Liver (tissue), 9 donors: ENCODE data around the gene OSTN. TPM values are rescaled to one million over a fixed set of nuclear protein-coding genes. Genes with fewer than 3 reads are reported as not detected.

Experiments
- DNase-seq: peaks from one replicate; pipeline ENCODE4 v3.0.0-alpha.2; 2017; ENCODE audit warnings: low spot score
- H3K27ac ChIP-seq, 2 donors: one replicate each; pipeline ENCODE4 v1.7.0; 2013; ENCODE audit warnings: inconsistent platforms in 2 of 2, low read length in 2 of 2, control low read depth in 1 of 2, low read depth in 1 of 2, mild to moderate bottlenecking in 1 of 2
- H3K27me3 ChIP-seq, 4 donors: one replicate each; pipeline versions ENCODE4 v1.6.1 to v1.7.0; 2013; ENCODE audit warnings: low read length in 3 of 4, inconsistent platforms in 1 of 4, mild to moderate bottlenecking in 1 of 4, moderate library complexity in 1 of 4; ENCODE audit not compliant: control insufficient read depth in 4 of 4, insufficient read depth in 4 of 4
- H3K36me3 ChIP-seq, 4 donors: one replicate each; pipeline versions ENCODE4 v1.6.1 to v1.7.0; 2013; ENCODE audit warnings: low read length in 3 of 4, mild to moderate bottlenecking in 3 of 4, low read depth in 1 of 4, moderate library complexity in 1 of 4; ENCODE audit not compliant: control insufficient read depth in 4 of 4, insufficient read depth in 3 of 4
- H3K4me1 ChIP-seq, 4 donors: one replicate each; pipeline versions ENCODE4 v1.6.1 to v1.7.0; 2013; ENCODE audit warnings: low read length in 3 of 4, mild to moderate bottlenecking in 3 of 4, moderate library complexity in 1 of 4; ENCODE audit not compliant: control insufficient read depth in 4 of 4, insufficient read depth in 4 of 4
- H3K4me3 ChIP-seq, 3 donors: one replicate each; pipeline versions ENCODE4 v1.6.1 to v1.7.0; 2013; ENCODE audit warnings: low read length in 3 of 3, control low read depth in 1 of 3, low read depth in 1 of 3, mild to moderate bottlenecking in 1 of 3
- H3K9ac ChIP-seq, 2 donors: one replicate each; pipeline ENCODE4 v1.7.0; 2013; ENCODE audit warnings: low read length in 2 of 2, mild to moderate bottlenecking in 2 of 2, moderate library complexity in 2 of 2, control low read depth in 1 of 2, low read depth in 1 of 2
- H3K9me3 ChIP-seq, 4 donors: one replicate each; pipeline versions ENCODE4 v1.6.1 to v1.7.0; 2013; ENCODE audit warnings: low read length in 3 of 4; ENCODE audit not compliant: control insufficient read depth in 4 of 4
- ATF3 ChIP-seq: IDR thresholded peaks from 2 replicates; pipeline ENCODE4 v1.6.1; 2016; ENCODE audit warnings: antibody characterized with exemption
- CTCF ChIP-seq: fragments of 150-350 bp; IDR thresholded peaks from 2 replicates; pipeline ENCODE4 v1.5.1; 2017; ENCODE audit warnings: improper control_type of control experiment, low read depth, low read length; ENCODE audit not compliant: missing input control
- EGR1 ChIP-seq, 2 donors: IDR thresholded peaks; 2 replicates each; pipeline ENCODE4 v1.6.1; 2016 to 2018; ENCODE audit warnings: antibody characterized with exemption in 2 of 2, low read depth in 2 of 2
- FOXA2 ChIP-seq: IDR thresholded peaks from 2 replicates; pipeline ENCODE4 v1.6.1; 2016; ENCODE audit warnings: antibody characterized with exemption
- GABPA ChIP-seq, 2 donors: IDR thresholded peaks in 1 of 2; conservative IDR thresholded peaks in 1 of 2; 2 replicates each; pipeline ENCODE4 v1.6.1; 2016; ENCODE audit warnings: antibody characterized with exemption in 2 of 2, mild to moderate bottlenecking in 1 of 2, moderate library complexity in 1 of 2
- HNF4A ChIP-seq, 2 donors: conservative IDR thresholded peaks; 2 replicates each; pipeline ENCODE4 v1.6.1; 2016; ENCODE audit warnings: antibody characterized with exemption in 2 of 2, mild to moderate bottlenecking in 2 of 2
- HNF4G ChIP-seq: IDR thresholded peaks from 2 replicates; pipeline ENCODE4 v1.6.1; 2016; ENCODE audit warnings: antibody characterized with exemption
- MAX ChIP-seq: IDR thresholded peaks from 2 replicates; pipeline ENCODE4 v1.6.1; 2016; ENCODE audit warnings: antibody characterized with exemption
- NR2F2 ChIP-seq: IDR thresholded peaks from 2 replicates; pipeline ENCODE4 v1.6.1; 2016; ENCODE audit warnings: antibody characterized with exemption
- RAD21 ChIP-seq, 2 donors: IDR thresholded peaks; 2 replicates each; pipeline ENCODE4 v1.6.1; 2016; ENCODE audit warnings: antibody characterized with exemption in 2 of 2, mild to moderate bottlenecking in 2 of 2
- REST ChIP-seq: IDR thresholded peaks from 2 replicates; pipeline ENCODE4 v1.6.1; 2016; ENCODE audit warnings: antibody characterized with exemption, mild to moderate bottlenecking
- RXRA ChIP-seq, 2 donors: IDR thresholded peaks; 2 replicates each; pipeline ENCODE4 v1.6.1; 2017 to 2018; ENCODE audit warnings: antibody characterized with exemption in 2 of 2, mild to moderate bottlenecking in 1 of 2
- SP1 ChIP-seq: IDR thresholded peaks from 2 replicates; pipeline ENCODE4 v1.6.1; 2018; ENCODE audit warnings: antibody characterized with exemption, mild to moderate bottlenecking
- TAF1 ChIP-seq: conservative IDR thresholded peaks from 2 replicates; pipeline ENCODE4 v1.6.1; 2016; ENCODE audit warnings: antibody characterized with exemption, mild to moderate bottlenecking
- YY1 ChIP-seq: IDR thresholded peaks from 2 replicates; pipeline ENCODE4 v1.6.1; 2016; ENCODE audit warnings: antibody characterized with exemption, mild to moderate bottlenecking
- ZBTB33 ChIP-seq: IDR thresholded peaks from 2 replicates; pipeline ENCODE4 v1.6.1; 2016; ENCODE audit warnings: antibody characterized with exemption
- WGBS: extraction: QIAGEN DNeasy Blood & Tissue Kit; methylation state at CpG from one replicate; pipeline ENCODE4 v1.1.7; 2013; 5-methylcytosine and 5-hydroxymethylcytosine counted together
- polyA plus RNA-seq, 2 donors: library from polyadenylated mRNA; stranded (reverse) in 1 of 2; unstranded in 1 of 2; fragments of 200-250 nt in 1 of 2; fragments of >200 nt in 1 of 2; fragmentation: Nextera tagmentation in 1 of 2; extraction: Ambion mirVana in 1 of 2; gene quantifications; one replicate each; pipeline versions ENCODE4 v1.2.1 to v1.2.3, GENCODE V29; 2013 to 2015
- total RNA-seq, 2 donors: library from RNA; depleted of rRNA; stranded (reverse); fragments of >200 nt; gene quantifications; one replicate each; pipeline ENCODE4 v1.2.3, GENCODE V29; 2014
- donor health status: healthy.
- donor health status: healthy.
- donor health status: healthy.
- donor health status: healthy.
- donor health status: healthy.

Gene OSTN
- total and polyA plus RNA-seq, 4 donors, result not detected

GRCh38 chr3:191257286-191257685 lies 58.2 kb downstream of the OSTN start:
- TF ChIP-seq RAD21 (IDR thresholded peaks at IDR 0.05), result no peak
- TF ChIP-seq TAF1, result no peak
- TF ChIP-seq ATF3, result no peak
- no peak for TF ChIP-seq SP1
- TF ChIP-seq ZBTB33, result no peak
- TF ChIP-seq HNF4G, result no peak
- TF ChIP-seq RXRA (IDR thresholded peaks at IDR 0.05), result no peak
- TF ChIP-seq HNF4A (conservative IDR thresholded peaks at IDR 0.05), result no peak
- Histone ChIP-seq H3K27ac (no peak overlapping the region), H3K27me3 (no peaks in the 10 kb centered on the region), H3K4me1 (peaks cover 0 to 14% (median 6%) of the 10 kb centered on the region in 4 donors), H3K4me3 (no peak overlapping the region), H3K36me3 (no peaks in the 10 kb centered on the region), H3K9me3 (no peaks in the 10 kb centered on the region), H3K9ac (no peak overlapping the region)
- no peak for DNase-seq
- 95% methylated on average over 2 of the region's 2 CpGs for WGBS

GRCh38 chr3:191259486-191259885 lies 60.4 kb downstream of the OSTN start:
- Histone ChIP-seq H3K36me3 (no peaks in the 10 kb centered on the region), H3K9ac (no peak overlapping the region), H3K9me3 (no peaks in the 10 kb centered on the region), H3K27ac (no peak overlapping the region), H3K4me1 (peaks cover 0 to 14% (median 6%) of the 10 kb centered on the region in 4 donors), H3K27me3 (no peaks in the 10 kb centered on the region), H3K4me3 (no peak overlapping the region)
- WGBS, result 82% methylated on average over 1 of the region's 1 CpG
- no peak for DNase-seq
- TF ChIP-seq ATF3 (no peak), ZBTB33 (no peak), GABPA (IDR thresholded peaks at IDR 0.05 in 1 of 2, conservative IDR thresholded peaks at IDR 0.05 in 1 of 2) (no peak), RAD21 (IDR thresholded peaks at IDR 0.05) (no peak), EGR1 (IDR thresholded peaks at IDR 0.05; ENCODE audit: low read depth in 2 of 2) (no peak), RXRA (IDR thresholded peaks at IDR 0.05) (no peak), NR2F2 (no peak), FOXA2 (no peak), REST (no peak), TAF1 (no peak), CTCF (no peak), MAX (no peak), YY1 (no peak)
